Kidney glomerular epithelial cell (primary cell): Measurements from ENCODE around the gene SFXN4.
"Not testable (repeated sequence)": the region's sequence is repeated elsewhere in the genome, so short reads cannot be mapped to it uniquely, and the experiment has no call there.

Experiments used
- DNase-seq: peaks from one replicate; lab custom pipeline; 2025; lab: John Stamatoyannopoulos, UW

Gene SFXN4

DNA sequence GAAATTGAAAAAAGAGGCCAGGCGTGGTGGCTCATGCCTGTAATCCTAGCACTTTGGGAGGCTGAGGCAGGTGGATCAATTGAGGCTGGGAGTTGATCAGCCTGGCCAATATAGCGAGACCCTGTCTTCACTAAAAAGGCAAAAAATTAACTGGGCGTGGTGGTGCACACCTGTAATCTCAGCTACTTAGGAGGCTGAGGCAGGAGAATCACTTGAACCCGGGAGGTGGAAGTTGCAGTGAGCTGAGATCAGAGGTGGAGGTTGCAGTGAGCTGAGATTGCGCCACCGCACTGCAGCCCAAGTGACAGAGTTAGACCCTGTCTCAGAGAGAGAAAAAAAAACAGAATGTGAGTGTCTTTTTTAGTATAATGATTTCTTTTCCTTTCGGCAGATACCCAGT is 59.6 kb downstream of the SFXN4 start:
- not testable (repeated sequence) for DNase-seq

GRCh38 chr10:119105155-119105554 is 60.4 kb downstream of the SFXN4 start:
- no peak for DNase-seq

GRCh38 chr10:119104654-119105015 is 60.9 kb downstream of the SFXN4 start:
- DNase-seq: peak; percentile 30

GRCh38 chr10:119103903-119104653 is 61.4 kb downstream of the SFXN4 start, which contains the start of gene DENND10:
DENND10 (plus strand) TSS chr10:119104113; CDS start chr10:119104143, 30 bp downstream.
- DNase-seq: peak; percentile 52

- no peak for DNase-seq
These were observed 62.1 kb downstream of the SFXN4 start for GRCh38 chr10:119103241-119103902.

- DNase-seq: no peak
These were observed 64.0 kb downstream of the SFXN4 start for GRCh38 chr10:119101366-119102098.

- no peak for DNase-seq
These were observed 64.9 kb downstream of the SFXN4 start for GRCh38 chr10:119100434-119101238.

GRCh38 chr10:119098576-119098975 is 66.9 kb downstream of the SFXN4 start:
- no peak for DNase-seq

DNA sequence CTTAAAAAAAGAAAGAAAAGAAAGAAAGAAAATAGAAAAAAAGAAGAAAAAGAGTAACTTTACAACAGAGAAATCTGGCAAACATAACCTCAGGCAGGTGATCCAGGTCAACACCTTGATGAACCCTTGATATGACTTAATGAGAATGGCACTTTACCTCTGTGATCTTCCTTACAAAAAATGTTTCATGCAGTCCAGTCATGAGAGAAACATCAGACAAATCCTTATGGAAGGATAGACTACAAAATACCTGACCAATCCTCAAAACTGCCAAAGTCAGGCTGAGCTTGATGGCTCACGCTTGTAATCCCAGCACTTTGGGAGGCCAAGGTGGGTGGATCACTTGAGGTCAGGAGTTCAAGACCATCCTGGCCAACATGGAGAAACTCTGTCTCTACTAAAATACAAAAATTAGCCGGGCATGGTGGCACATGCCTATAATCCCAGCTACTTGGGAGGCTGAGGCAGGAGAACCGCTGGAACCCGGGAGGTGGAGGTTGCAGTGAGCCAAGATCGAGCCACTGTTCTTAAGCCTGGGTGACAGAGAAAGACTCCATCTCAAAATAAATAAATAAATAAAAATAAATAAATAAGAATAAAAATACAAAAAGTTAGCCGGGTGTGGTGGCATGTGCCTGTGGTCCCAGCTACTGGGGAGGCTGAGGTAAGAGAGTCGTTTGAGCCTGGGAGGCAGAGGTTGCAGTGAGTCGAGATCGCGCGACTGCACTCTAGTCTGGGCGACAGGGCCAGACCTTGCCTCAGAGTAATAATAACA is 68.7 kb downstream of the SFXN4 start:
- DNase-seq: not testable (repeated sequence)

- DNase-seq: no peak
These were observed 69.9 kb downstream of the SFXN4 start for GRCh38 chr10:119095640-119096039.

GRCh38 chr10:119090968-119091367 is 74.5 kb downstream of the SFXN4 start:
- no peak for DNase-seq
